Stimulated activated CD4-positive, alpha-beta T cell treated with anti-CD3 and anti-CD28 coated beads, Interleukin-4, amount 100 ng/mL, for 24 hours (primary cell): Measurements from ENCODE around the gene TGM1.
"Not testable (repeated sequence)": the region's sequence is repeated elsewhere in the genome, so short reads cannot be mapped to it uniquely, and the experiment has no call there.

ENCODE experiments used
- DNase-seq: peaks from one replicate; pipeline ENCODE4 v3.0.0-alpha.2; 2020

The TGM1 gene

GRCh38 chr14:24232121-24232644 lies 30.8 kb downstream of the TGM1 start, which contains the start of gene NEDD8:
NEDD8 (minus strand) TSS chr14:24232367; CDS start chr14:24232267, 100 bp downstream.
- peak; percentile 94 for DNase-seq

GRCh38 chr14:24231263-24232120 lies 31.5 kb downstream of the TGM1 start:
- DNase-seq, result no peak

- DNase-seq, result no peak
Observed at GRCh38 chr14:24228902-24229301, 34.1 kb downstream of the TGM1 start.

GRCh38 chr14:24226473-24226872 lies 36.5 kb downstream of the TGM1 start:
- DNase-seq, result no peak

DNA sequence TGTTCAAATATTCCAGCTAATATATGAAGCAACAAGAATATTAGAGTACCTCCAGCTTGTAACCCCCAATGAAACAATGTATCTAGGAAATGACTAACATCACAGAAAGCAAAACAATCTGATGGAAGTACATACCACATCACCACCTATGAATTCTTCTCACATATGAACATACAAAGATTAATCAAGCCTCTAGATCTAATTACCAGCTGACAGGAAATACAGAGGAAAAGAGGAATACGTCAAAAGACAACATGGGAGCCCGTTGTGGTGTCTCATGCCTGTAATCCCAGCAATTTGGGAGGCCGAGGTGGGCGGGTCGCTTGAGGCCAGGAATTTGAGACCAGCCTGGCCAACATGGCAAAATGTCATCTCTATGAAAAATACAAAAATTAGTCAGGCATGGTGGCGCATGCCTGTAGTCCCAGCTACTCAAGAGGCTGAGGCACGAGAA lies 38.3 kb downstream of the TGM1 start:
- no peak for DNase-seq

DNA sequence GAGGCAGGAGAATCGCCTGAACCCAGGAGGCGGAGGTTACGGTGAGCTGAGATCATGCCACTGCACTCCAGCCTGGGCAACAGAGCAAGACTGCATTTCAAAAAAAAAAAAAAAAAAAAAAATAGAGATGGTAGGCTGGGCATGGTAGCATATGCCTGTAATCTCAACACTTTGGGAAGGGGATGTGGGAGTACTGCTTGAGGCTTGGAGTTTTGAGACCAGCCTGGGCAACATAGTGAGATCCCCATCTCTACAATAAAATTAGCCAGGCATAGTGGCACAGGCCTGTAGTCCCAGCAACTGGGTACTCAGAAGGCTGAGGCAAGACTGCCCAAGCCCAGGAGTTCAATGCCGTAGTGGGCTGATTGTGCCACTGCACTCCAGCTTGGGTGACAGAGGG lies 40.0 kb downstream of the TGM1 start:
- not testable (repeated sequence) for DNase-seq

- DNase-seq, result no peak
Observed at GRCh38 chr14:24219521-24219920, 43.5 kb downstream of the TGM1 start.

DNA sequence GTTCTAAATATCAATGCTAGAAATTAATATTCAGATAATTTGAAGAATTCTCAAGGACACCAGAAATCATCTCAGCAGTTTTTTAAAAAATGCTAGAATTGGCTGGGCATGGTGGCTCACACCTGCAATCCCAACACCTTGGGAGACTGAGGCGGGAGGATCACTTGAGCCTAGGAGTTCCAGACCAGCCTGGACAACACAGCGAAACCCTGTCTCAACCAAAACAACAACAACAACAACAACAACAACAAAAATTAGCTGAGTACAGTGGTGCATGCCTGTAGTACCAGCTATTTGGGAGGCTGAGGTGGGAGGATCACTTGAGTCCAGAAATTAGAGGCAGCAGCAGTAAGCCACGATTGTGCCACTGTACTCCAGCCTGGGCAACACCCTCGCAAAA lies 43.9 kb downstream of the TGM1 start:
- DNase-seq, result no peak

DNA sequence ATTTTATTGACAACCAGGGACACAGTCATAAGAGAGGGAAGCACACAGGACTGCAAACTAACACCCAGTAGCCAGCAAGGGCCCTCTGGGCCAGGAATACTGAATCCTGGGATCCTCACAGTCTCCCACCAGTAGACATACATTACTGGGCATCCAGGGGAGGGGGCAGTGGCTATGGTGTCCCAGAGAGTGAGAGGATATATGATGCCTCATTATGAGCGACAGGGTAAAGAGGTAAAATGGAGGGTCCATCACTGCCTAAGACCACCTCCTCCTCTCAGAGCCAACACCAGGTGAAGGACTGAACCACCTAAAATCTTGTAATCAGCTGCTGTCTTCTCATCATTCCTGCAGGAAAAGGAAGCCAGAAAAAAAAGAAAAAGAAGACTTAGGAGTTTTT lies 46.1 kb downstream of the TGM1 start:
- not testable (repeated sequence) for DNase-seq

DNA sequence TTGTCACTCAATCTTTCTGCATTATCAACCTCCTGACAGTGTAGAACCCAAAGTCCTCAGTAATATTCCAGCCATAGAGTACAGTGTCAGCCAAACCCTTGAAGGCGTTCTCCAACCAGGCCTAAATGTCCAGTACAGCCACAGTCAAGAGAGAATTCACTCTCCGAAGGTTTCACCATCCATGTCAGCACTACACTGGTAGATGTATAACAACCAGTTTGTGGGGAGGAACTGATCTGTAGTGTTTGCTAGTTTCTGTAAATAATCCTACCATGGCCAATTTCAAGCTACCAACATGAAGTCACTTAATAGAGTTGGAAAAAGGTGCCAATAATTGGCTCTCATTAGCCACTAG lies 46.7 kb downstream of the TGM1 start:
- DNase-seq, result no peak

GRCh38 chr14:24215495-24216344 lies 47.3 kb downstream of the TGM1 start, which contains the start of gene MDP1:
MDP1 (minus strand) TSS chr14:24216066; CDS start chr14:24215955, 111 bp downstream.
- peak; percentile 84 for DNase-seq

- no peak for DNase-seq
Observed at GRCh38 chr14:24213866-24214662, 48.9 kb downstream of the TGM1 start.

DNA sequence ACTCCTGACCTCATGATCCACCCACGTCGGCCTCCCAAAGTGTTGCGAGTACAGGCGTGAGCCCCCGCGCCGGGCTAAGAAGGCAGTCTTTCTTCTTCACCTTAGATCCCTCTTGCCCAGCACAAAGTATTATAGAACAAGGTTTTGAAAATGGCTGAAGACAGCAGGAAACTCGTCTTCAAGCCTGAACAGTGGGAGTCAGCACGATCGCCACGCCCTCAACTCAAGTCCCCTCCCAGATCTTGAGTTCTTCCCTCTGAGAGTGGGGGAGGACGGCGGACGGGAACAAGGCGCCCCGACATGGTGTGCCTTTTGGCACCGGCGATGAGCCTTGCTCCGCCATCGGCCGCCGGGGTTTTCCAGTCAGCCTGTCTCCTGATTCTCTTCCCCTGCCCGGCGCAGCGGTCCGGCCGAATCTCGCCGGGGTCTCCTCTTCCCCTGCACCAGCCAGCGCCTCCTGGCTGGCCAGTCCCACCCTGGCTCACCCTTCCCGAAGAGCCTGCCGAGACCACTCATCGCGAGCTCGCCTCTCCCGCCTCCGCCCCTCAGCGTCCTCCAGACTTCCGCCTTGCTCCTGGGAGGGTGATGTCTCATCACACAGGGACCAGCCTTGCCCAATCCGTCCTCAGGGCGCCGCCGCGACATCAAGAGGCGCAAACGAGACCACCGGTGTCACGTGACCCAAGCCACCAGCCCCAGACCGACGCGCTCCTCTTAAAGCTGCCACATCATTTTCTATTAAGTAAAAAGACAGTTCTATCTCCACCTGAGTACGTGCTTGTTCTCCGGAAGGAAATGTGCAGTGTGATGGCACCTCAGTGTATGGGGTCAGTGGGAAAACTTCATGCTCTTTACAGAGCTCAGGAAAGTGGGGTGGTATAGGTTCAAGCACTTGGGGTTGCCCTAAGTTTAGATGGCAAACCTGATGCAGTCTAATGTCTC lies 49.8 kb downstream of the TGM1 start, which contains the start of gene CHMP4A:
Gene CHMP4A, minus strand, starts transcription at position 565 of the 942 bp plus-strand sequence. Its CDS starts 49 bp downstream, at position 516.
- peak; percentile 98 for DNase-seq

DNA sequence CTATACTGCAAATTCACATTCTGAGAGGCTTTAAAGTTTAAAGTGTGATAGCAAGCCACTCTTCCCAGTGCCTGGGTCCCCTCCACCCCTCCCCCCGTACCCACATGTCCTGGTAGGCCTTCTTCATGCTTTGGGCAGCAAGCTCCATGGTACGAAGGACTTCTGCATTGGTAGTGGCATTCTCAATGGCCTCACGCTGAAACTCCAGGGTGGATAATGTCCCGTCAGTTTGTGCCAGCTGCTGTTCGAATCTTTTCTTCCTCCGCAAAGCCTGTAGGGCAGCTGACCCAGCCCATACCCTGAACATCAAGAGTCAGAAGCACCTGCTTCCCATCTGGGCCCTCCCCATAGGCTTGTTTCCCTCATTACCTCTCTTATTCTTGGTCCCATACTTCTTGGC lies 51.7 kb downstream of the TGM1 start:
- no peak for DNase-seq

GRCh38 chr14:24207625-24208024 lies 55.4 kb downstream of the TGM1 start:
- no peak for DNase-seq

GRCh38 chr14:24207104-24207551 lies 55.8 kb downstream of the TGM1 start:
- no peak for DNase-seq

DNA sequence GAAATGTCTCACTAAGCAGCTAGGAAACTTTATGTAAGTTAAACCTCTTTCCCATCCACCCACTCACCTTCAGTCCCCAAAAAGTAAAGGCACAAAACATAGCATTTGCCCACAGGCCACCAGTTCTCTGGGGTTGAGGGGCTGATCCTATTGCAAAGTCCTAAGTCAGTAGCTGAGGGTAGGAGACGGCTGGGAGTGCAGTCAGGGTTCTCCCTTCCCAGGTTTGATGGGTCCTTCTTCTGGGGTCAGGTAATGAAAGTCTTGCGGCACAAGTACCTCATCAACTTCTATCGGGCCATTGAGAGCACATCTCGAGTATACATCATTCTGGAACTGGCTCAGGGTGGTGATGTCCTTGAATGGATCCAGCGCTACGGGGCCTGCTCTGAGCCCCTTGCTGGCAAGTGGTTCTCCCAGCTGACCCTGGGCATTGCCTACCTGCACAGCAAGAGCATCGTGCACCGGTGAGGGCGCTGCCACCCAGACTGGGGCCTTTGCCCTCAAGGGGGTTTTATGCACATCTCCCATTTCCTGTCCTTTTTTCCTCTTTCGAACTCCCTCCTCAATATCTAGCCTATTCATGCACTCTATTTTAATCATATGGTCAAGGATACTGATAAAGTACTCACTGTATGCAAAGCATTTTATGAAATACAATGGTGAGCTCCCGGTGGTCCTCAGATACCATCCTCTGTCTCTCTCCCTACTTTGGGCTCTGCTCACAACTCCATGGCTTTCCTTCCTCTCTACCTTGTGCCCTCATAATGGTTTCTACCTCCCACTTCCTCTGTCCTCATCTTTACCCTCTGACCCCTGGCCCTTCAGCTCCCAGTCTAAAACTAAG lies 56.5 kb downstream of the TGM1 start:
- no peak for DNase-seq

DNA sequence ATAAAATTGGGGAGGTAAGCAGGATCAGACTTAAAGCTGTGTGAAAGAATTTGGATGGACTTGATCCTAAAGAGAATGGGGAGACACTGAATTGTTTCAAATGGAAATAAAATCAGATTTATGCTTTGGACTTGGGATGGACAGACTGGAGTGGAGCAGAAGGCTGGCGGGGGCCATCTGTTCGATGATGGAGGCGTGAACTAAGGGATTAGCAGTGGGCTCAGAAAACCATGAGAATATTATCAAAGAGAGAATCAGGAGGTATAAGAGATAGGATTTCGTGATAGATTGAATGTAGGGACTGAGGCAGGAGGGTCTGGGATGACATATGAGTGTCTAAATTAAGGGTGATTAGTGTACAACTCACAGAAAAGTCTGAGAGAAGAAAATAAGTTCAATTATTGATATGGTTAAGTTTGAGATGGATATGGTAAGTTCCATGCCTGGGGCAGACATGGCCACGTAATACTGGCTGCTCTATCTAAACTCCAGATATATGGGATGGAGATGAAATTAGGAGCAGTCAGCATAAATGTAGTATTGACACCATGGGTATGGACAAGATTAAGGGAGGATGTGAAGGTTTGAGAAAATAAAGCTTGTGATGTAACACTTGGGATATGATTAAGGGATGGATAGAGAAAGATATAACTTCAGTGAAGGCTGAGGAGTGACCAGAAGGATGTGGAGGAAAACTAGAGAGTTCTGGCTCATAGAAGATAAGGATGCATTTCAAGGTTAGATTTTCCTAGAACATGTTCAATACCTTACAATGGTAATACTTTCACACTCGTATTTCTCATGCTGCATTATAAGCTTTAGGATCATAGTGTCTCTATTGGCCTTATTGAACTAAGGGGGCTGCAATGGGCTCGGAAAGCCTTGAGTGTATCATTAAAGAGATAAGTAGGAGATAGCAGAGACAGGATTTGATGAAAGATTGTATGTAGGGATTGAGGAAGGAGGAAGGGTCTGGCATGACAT lies 58.5 kb downstream of the TGM1 start:
- DNase-seq, result no peak
